Amniotic epithelial cell (primary cell): Measurements from ENCODE around the gene PHTF1.
A peak's percentile ranks its signal among the peaks of the same experiment; 100 is the strongest.

Experiments used
- DNase-seq: peaks from one replicate; pipeline ENCODE4 v3.0.0-alpha.2; 2010; ENCODE audit warnings: low read depth

PHTF1 gene

DNA sequence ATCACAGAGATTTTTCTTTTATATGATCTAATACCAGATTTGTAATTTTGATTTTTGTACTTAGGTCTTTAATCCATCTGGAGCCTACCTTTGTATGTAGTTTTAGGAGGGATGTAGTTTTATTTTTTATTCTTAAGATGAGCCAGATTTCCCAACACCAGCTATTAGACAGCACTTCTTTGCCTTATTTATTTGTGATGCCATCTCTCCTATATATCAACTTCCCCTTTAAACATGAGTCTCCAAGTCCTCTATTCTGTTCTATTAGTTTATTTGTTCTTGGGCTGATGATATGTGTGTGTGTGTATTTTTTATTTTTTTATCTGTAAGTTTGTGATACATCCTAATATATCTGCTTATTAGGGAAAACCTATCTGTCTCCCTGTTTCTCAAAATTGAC is 94.2 kb downstream of the PHTF1 start:
- no peak for DNase-seq

DNA sequence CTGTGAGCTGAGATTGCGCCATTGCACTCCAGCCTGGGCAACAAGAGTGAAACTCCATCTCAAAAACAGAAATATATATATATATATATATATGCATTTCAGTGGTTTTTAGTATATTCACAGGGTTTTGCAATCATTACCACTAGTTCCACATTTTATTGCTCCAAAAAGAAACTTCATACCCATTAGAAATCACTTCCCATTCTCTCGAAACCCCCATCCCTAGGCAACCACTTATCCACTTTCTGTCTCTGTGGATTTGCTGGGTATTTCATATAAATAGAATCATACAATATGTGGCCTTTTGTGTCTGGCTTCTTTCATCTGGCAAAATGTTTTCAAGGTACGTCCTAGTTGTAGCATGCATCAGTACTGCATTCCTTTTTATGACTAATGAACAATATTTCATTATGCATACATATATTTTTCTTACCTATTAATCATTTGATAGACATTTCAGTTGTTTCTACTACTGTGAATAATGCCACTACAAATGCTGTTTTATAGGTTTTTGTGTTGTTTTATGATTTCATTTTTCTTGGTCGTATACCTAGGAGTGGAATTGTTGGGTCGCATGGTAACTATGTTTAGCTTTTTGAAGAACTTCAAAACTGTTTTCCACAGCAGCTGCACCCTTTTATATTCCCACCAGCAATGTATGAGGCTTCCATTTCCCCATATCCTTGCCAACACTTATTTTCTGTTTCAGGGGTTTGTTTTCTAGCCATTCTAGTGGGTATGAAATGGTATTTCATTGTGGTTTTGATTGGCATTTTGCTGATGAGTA is 95.9 kb downstream of the PHTF1 start:
- DNase-seq: peak; percentile 76

DNA sequence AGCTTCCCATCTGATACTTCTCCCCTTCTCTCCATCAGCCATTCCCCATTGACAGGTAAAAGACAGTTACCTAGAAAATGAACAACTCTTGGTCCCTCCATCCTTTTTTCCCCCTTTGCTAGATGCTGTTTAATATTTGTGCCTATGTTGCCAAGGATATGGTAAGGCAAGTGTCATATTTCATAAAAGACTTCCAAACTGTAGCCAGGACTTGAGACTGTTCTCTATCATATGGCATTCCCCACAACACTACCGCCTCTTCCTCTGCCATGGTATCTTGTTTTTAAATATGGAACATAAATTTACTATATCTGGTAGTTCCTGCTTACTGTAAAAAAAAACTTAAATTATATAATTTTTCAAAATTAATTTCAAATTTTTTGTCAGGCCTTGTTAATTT is 97.2 kb downstream of the PHTF1 start:
- DNase-seq: no peak

DNA sequence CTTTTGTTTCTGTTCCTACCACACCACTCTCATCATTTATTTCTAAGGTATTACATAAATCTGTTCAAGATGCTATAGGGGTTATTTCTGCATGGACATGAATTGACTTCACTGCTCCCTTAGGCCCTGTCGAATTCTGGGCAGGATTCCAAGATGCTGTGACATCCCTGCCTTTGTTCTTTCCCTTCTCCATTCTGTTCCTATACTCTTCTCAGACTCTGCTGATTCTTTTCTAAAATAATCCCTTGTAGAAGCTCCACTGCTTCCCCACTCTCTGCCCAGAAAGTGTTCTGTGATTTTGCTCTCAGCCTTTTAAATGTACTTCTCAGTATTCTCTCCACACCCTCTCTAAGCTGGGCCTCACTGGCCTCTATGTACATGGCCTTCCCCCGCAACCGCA is 99.2 kb downstream of the PHTF1 start:
- DNase-seq: no peak

DNA sequence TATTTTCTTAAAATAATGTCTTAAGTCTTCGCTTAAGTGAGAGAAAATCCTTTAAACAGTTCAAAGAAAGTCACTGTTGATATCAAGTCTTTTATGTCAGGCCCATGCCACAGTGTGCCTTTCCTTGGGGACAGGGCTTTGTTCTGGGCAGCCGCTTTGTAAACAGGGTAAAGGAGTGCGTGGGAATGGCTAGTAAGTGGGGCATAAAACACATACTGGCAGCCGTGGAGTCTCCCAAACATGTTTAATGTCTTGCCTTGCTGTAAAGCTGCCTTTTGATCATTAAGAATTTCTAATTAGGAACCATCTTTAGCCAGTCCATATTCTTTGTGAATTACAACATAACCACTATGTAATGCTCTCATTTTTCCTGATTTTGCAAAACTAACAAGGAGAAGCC is 99.7 kb downstream of the PHTF1 start:
- DNase-seq: no peak

DNA sequence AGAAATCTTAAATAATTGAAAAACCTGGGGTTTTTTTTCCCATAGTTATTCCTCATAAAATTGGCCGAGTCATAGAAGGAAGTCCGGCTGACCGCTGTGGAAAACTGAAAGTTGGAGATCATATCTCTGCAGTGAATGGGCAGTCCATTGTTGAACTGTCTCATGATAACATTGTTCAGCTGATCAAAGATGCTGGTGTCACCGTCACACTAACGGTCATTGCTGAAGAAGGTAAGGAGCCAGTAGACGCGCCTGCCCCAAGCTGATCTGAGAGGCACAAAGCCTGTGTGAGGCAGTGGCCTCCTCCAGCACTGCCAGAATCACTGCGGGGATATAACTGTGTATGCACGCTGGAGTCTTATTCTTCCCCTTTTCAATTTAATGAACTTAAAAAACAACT is 100.3 kb downstream of the PHTF1 start:
- no peak for DNase-seq

DNA sequence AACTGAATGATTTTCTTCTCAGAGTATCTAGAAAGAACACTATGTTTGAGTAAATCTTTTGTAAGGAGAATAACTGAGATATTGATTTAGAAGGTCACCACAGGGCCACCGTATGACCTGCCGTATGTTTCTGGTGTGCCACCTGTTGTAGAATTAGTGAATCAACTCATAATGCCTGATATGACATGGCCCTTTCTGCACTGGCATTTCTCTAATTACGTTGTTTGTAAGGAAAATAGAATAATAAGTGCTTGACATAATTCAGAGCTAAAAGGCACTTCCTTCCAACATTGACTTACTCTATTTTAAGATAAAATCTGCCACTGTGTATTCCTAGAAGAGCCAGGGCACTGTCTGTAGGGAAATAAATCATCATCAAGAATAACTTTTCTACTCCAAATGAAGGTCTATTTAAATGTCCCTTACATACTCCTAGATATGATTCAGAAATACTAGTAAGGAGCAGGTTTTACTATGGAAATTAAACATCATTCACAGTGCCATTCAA is 101.7 kb downstream of the PHTF1 start:
- no peak for DNase-seq

DNA sequence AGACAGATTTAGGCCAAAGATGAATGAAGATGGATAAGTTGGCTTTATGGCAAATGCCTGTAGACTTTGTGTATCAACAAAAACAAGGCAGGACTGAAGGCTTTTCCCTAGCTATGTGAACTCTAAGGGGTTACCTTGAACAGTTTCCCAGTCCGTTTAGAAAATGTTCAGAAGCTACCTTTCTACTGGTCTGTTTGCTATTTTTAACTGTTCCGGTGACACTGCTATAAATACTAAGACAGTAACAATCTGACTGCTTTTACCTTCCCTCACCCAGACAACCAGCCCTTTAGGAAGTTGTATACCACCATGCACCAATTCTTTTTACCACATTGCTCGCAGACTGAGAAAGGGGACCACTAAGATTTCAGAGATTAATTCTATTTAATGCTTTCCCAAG is 102.2 kb downstream of the PHTF1 start:
- DNase-seq: no peak

DNA sequence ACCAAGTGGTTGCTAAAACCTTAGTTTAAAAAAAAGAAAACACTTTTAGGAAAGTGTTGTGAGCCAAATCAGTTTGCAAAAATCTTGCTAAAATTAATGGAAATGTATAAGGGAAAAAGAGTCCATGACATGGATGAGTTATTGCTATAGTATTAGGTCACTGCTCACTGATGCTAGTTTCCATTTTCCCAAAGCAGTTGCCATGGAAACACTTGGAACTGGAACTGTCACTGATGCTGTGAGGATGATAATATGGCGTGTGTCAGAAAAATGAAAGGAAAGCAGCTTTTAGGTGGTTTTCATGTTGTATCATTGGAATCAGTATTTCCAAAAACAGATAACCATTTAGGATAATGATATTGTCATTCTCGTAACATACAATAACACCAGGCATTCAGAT is 104.4 kb downstream of the PHTF1 start:
- no peak for DNase-seq

DNA sequence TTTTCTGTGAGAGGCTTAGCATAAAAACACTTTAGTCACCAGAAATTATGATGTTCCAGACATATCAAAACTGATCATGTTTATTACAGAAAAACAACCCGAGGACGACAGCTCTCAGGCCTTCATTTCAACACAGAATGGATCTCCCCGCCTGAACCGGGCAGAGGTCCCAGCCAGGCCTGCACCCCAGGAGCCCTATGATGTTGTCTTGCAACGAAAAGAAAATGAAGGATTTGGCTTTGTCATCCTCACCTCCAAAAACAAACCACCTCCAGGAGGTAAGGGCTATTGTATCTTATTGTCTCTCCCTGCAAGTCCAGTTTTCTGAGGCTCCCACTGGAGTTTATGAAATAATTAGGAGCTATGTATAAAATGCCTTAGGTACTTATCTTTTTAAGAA is 105.5 kb downstream of the PHTF1 start:
- no peak for DNase-seq

DNA sequence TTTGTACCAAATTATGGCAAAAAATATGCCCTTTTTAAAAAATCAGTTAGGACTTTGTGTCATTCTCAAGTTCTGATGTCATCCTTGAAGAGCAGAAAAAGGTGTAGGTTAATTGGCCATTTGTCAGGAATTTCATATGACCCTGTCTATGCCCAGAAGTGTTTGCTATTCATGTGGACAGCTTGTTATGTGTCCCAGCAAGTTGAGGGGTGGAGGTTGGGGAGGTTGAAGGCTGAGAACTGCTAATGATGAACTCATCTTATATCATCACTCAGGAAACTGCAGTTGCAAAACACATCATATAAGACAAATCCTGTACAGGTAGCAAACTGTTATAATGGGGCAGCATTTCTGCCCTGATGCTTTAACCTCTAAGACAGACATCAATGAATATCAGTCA is 106.5 kb downstream of the PHTF1 start:
- peak; percentile 14 for DNase-seq

DNA sequence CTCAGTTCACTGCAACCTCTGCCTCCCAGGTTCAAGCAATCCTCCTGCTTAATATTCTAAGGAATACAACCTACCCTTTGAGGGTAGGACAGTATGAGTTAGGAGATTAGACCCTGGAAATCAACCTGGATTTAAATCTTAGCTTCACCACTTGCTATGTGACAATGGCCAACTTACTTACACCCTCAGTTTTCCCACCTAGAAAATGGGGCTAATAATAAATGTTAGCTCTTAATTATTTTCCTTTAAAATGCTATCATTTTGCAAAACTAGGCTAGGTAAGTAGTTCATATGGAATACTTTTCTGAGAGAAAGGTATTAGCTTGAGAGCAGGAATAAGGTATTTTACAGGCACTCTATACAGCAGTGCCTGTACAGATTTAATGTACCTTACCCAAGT is 110.8 kb downstream of the PHTF1 start:
- DNase-seq: no peak

DNA sequence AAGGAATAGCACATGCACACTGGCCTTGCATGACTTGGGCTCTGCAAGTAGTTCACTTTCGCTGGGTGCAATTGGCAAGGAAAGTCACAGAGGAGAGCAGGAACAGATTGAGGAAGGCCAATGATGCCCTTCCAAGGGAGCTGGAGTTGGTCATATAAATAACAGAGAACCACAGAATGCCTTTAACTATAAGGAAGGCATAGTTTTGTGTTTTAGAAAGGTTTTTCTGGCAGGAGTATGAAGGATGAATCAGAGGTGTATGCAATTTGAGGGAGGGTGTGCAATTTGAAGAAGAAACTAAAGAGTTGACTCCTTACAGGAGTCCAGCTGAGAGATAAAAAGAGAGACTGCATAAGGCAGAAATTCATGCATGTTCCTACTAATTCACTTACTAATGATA is 112.1 kb downstream of the PHTF1 start:
- DNase-seq: no peak
